Activated T-helper 1 cell treated with Interleukin-2 at 50 U/mL for 16 hours (primary cell): ENCODE results near the gene TBC1D7.
A peak's percentile ranks its signal among the peaks of the same experiment; 100 is the strongest.

Source experiments
- DNase-seq: peaks from one replicate; pipeline ENCODE4 v3.0.0-alpha.2; 2020; ENCODE audit warnings: low read depth

Gene TBC1D7

DNA sequence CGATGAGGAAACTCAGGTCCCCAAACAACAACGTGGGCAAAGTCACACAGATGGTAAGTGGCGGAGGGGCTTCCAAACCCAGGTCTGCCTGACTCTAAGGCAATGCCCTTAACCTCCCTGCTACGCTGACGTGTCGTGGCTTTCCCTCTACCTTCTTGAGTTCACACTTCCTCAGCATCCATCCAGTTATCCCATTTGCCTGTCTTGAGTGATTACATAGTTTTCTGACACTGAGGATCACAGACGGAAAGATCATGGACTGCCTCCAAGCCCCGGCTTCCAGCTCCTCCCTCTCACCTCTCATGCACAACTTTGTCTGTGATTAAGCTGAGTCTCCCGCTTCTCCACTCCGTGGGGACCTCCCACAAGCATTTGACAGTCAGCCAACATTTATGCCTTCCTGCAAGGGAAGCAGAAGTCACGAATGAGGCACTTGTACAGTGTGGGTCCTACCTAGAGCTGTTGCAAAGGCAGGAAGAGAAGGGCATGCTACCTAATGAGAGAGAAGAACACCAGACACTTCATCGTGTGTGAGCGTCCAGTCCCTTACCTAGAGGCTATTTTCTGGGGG lies 33.8 kb downstream of the TBC1D7 start:
- DNase-seq: no peak

DNA sequence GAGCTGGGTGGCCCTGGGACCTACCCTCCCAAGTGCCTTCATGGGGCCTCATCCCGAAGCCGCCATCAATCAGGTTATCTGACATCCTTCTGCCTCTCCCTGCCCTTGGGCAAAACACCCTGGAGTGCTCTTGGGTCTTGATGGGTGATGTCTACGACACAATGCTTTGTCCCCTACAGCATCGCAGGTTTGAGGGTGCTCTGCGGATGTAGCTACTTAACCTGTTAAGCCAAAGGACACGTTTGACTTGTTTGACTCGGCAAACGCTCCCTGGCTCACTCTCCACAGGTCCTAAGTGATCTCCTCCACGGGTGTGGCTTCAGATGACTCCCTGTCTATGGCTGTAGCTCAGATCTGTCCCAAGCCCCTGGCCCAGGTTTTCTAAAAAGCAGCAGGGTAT lies 35.6 kb downstream of the TBC1D7 start:
- DNase-seq: no peak

DNA sequence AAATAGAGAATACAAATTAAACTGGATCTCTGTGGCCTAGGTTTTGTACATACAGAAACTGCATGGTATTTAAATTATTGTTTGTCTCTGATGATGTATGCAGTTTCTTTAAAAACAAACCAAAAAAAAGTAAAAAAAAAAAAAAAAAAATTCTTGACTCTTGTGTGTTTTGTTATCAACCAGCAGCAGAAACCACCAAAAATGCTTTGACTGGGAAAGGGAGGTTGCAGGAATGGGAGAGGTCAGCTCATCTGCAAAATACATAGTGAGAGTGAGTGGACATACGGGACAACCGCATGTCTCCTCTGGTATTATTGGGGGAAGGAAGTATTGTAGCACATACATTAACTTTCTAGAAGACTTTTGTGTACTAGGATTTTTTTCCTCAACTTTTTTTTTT lies 38.0 kb downstream of the TBC1D7 start:
- DNase-seq: no peak

DNA sequence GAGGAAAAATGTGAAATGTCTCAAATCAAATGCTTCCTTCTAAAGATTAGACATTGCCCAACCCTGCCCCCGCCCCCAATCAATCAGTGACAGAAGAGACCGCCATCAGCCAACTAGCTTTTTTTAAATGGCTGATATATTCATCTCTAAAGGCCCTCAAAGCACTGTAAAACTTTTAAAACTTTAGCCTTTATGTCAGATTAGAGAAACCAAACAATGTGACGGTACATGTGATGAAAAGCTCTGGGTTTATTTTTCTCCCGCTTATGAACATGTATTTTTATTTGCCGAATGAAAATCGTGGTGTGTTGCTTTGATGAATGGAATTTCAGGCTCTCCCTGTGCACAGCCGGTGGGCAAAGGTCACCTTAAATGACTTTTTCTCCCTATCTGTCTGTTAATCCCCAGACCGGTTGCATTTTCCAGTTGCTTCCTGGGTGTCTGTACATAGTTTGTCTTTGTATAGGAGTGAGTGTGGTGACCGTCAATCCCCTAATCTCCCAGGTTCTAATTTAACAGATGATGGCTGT lies 38.5 kb downstream of the TBC1D7 start:
- no peak for DNase-seq

DNA sequence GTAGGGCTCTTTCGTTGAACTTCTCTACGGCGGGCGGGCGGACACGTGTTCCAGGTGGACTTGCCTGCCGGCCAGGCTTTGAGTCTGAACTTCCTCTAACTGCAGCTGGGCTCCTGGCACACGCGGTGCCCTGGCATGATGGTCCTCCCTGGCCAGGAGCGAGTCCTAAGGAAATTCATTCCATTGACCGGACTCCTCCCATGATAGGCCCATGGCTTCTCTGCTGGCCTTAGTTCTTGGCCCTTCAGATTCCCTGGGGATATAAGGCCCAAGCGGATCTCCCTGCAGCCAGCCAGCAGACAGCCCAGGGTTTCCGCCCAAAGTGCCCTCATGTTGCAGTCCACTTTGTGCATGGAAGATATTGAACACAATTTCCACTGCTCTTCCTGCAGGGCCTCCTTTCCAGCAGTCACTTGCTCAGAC lies 39.4 kb downstream of the TBC1D7 start:
- DNase-seq: no peak

DNA sequence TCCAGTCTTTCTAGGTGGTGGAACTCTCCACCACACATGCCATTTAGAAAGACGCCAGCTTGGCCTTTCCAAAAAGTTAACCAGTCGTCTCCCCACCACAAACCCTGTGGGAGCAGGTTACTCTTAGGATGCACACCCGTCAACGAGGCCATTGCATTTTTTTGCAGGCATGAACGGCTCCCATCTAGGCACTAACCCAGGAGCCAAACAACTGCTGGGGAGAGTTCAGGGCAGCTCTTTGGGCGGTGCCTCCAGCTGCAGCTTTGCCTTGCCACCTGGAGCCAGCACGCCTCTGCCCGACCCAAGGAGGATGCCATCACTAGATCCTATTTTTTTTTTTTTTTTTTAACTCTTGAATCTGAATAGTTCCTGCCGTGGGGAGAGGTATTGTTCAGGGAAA lies 39.9 kb downstream of the TBC1D7 start:
- no peak for DNase-seq

DNA sequence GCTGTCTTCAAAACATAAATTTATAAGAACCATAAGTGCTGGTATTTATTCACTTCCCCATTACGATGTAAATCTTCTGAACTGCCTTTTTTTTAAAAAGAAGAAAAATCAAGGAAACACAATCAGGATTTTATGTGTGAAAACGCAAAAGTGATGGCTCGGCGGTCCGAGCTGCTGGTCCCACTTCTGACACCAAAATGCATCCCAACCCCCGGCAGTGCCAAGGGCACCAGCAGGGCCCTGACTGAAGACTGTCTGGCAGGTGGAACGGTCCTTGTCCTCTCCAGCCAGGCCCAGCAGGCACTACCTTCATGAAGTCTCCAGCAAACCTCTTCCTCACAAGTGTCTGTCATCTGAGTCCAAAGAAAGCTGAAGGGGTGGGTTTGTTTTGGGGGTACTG lies 41.2 kb downstream of the TBC1D7 start:
- DNase-seq: no peak

DNA sequence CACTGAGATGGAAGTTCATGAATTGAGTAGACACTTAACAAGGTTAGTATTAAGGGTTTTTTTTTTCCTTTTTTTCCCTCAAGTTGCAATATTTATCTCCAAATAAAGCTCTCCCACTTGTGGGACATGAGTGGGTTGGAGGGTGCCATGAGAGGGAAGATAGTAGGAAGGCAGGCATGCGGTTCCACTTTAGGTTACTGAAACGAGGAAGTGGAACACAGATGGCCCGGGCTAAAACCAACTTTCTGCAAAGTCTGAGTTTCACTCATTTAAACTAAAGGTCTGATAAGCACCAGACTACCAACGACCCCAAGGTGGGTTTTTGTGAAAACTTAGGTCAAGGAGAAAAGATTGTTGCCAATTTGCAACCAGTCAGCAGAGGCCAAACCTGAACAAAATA lies 42.2 kb downstream of the TBC1D7 start:
- DNase-seq: no peak

DNA sequence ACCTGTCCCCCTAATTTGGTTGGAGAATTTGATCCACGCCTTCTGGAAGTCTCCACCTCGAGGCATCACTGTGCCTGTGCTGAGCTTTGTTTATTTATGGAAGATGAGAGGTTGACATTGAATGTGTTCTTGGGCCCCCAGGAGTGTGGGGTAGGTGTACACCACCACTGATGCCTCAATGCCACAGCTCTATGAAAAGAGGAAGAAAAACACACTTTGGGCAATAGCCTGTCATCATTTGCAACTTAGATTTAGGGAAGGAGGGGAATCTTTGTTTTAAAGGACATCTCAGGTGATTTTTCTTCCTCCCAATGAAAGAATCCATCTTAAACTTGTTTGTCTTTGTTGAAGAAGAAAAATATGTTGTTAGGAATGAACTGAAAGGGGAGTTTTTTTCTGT lies 42.6 kb downstream of the TBC1D7 start:
- no peak for DNase-seq

DNA sequence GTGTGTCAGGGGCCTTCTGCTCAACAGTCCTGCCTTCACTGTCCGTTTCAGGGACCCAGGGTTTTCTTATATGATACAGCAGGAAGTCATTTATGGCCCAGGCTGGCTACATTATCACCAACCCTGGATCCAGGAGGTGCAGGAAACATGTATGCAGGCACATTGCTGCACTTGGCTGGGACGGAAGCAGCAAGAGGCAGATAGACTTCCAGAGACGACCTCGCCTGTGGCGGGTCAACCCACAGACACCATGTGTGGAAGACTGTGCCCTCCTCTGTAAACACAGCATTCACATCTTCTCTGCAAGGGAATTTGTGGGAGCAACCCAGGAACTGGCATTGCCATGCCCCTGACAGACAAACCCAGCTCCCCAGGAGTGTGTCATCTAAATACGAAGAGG lies 43.7 kb downstream of the TBC1D7 start:
- DNase-seq: no peak

DNA sequence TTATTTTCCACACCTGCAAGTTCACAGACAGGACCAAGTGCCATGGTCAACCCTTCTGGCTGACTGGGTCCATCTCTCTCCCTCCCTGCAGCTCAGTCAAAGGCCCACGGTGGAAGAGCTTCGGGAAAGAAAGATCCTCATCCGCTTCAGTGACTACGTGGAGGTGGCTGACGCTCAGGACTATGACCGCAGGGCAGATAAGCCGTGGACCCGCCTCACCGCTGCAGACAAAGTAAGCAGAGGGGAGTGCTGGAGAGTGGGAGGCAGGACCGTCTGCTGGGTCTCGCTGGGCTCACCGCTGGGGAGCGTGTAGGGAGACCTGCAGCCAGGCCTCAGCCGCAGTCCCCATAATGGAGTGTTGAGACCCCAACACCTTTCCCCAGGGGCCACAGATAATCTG lies 45.0 kb downstream of the TBC1D7 start:
- DNase-seq: no peak

DNA sequence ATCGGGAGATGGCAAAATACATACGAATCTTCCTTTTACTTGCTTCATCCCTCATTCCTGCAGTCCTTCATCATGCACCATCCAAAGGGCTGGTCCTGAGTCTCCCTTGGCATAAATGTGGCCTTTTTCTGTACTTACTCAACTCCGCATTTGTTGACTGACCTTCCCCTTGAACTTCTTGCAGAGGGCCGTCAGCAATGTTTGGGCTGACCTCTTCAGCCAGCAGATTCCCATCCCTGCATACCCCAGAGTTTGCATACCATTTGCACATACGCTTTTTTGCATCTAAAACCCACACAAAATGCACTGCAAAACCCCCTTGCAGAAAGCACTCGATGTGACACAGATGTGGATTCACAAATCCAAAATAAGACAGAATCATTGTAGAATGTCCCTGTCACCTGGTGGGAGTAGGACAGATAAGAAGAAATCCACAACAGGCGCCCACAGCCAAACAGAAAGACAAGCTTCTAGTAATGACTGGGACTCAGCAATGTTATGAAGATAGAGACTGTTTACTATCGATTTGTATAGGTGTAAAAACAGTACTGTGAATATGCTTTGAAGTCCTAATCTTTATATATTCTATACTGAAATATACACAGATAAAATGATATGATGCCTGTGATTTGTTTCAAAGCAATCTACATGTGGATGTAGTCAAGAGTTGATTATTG lies 45.8 kb downstream of the TBC1D7 start:
- DNase-seq: no peak

DNA sequence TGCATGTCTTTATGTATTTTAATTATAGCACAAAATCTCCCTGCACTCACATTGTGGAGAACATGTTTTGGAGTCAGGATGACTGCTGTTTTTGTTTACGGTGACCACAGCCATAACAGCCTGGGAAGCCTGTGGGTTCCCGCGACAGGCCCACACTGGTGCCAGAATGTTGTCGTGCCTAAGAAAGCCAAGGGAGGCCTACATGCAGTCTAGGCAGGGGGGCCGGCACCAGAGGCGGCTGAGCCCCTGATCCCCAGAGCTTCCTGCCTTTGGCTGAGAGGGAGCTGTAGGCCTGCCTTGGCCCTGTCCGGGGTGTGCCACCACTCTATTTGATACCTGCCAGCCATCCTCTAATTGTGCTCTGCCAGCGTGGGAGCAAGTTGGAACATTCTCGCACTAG lies 46.7 kb downstream of the TBC1D7 start:
- DNase-seq: no peak

DNA sequence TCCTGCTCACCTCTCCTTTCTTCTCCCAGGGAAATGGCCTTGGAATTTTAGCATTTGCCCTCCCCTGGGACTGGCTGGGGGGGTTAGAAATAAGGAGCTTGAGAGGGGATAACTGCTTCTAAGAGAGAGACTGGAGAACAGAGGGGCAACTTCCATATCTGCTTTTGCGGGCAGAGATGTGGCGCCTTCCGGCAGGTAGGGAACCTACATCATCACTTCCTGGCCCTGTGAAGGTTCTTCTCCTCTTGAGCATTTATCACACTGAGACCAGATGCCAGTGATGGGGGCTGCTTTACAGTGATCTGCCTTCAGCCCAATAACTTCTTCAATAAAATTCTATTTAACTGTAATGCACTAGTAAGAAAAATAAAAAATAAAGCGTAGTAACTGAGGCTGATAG lies 48.1 kb downstream of the TBC1D7 start:
- DNase-seq: no peak

DNA sequence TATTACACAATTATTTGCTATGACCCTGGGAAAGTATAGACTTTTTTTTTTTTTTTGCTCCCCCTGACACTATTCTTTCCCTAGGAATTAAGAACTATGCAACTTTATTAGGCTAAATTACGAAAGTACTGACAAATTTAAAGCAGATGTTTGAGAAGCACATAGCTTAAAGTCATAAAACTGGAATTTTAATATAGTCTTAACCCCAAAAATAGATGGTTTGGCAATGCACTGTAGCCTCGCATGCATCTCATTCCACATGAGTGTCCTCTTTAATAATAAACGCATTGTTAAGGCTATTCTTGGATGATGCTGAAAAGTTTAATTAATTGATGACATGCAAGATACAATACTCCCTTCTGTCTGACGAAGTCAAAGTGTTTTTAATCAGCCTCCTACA lies 49.3 kb downstream of the TBC1D7 start:
- DNase-seq: no peak

DNA sequence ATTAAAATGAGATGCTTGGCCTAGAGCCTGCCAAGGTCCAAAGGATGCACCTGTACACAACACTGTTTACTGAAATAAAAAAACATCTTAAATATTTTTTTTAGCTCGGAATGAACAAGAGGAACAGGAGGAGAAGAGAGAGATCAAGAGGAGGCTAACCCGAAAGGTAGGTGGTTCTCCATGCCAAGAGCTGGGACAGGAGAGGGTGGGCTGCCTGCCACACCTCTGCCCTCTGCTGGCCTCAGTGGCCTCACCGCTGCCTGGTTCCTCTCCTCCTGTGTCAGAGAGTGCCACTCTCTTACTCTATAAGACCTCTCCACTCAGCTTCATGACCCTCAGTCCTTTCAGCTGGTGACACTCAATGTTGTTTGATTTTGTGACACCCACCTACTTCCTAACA lies 50.2 kb downstream of the TBC1D7 start:
- DNase-seq: no peak

DNA sequence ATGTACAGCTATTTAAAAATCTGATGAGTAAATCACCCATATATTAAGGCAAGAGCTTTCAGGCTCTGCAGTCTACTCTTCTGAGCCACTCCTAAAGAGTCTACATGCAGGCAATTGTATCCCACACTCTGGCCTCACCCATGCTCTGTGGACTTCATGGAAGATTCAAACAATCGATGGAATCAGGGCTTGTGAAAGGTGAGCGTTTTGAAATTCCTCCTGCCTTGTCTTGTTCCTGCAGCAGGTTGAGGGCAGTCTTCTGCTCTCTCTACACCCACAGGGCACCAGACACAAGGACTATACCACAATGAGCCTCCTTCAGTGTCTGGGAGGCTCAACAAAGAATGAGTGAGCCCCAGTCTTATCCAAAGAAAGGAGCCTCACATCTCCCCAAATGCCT lies 51.1 kb downstream of the TBC1D7 start:
- DNase-seq: no peak

DNA sequence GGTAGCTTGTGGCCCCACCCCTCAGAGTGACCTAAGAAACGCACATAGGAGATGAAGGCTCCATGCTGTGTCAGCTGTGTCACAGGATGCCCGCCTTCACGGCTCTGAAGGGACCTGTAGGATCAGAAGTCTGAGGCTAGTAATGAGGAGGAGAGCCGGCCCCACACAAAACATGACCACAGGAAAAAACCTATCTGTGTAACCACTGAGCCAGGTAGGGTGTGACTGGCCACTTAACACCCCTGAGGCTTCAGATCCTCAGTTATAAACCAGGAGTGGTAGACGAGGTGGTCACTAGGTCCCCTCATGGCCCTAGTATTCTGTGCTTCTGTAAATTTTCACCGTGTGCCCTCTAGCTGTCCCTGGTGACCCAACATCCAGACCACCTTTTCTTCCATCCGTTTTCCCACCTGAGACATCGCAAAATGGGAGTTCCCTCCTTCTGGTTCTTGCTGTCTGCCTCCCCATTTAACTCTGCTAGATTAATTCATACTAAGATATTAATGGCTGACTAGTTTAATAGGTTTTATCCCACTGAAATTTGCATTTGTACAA lies 52.8 kb downstream of the TBC1D7 start:
- no peak for DNase-seq

DNA sequence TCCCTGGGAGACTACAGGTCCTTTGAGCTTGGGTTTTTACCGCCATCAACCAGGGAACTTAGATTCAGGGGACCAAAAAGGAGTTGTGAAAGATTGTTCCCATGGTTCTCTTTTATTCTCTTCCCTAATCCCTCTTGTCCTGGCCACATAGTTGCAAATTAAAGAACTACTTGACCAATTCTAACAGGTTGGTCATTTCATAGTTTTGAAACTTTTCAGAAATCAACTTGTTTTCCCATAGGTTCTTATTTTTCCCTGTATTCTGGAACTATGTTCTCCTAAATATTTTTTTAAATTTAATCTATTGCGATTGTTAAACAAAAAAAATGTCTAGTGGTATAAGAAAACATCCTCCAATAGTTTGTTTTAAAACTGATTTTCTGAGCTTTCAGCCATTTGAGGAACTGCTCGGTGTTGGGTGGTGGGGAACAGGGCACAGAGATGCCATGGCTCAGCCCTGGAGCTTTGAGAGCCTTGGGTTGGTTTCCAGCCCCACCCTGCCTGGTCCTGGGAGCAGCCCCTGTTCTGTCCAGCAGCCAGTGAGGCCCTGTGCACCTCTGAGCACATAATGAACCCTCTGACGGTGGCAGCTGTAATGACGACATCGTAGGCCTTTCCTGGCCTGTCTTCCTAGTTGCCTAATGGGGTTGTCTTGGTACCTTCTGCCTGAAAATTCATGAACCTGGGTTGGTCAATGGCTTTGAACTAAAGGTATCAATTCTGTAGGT lies 53.5 kb downstream of the TBC1D7 start:
- DNase-seq: no peak

DNA sequence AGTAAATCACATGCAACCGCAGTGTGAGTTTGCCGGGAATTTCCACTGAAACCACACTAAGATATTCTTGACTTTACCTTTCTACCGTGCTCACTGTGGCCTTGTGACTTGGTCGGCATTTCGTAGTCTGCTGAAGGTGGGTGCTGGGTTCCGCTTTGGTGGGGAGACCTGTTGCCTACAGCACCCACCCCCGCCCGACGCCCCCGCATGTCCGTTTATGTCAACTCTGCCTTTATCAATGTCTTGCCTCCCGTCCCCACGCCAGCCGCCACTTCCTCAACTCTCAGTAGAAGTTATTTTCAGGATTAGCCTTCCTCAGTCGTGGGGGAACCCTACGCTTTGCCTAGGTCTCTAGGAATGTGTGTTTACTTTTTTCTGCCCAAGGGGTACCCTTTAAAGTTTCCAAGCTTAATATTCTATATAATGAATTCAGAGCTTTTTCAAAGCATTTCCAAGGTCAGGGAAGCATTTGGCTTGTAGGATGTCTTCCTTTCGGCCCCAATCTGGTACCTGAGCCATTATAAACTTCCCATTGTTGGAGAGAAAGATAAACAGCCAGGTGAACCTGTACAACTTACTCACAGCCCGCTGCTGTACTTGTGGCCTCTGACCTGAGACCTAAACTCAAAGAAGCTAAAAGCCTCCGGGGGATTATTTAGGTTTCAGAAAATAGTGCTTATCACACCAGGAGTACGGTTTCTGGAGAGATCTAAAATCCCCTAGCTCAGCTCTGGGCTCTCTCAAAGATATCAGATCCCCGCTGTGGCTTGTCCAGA lies 54.2 kb downstream of the TBC1D7 start:
- DNase-seq: peak; percentile 4

DNA sequence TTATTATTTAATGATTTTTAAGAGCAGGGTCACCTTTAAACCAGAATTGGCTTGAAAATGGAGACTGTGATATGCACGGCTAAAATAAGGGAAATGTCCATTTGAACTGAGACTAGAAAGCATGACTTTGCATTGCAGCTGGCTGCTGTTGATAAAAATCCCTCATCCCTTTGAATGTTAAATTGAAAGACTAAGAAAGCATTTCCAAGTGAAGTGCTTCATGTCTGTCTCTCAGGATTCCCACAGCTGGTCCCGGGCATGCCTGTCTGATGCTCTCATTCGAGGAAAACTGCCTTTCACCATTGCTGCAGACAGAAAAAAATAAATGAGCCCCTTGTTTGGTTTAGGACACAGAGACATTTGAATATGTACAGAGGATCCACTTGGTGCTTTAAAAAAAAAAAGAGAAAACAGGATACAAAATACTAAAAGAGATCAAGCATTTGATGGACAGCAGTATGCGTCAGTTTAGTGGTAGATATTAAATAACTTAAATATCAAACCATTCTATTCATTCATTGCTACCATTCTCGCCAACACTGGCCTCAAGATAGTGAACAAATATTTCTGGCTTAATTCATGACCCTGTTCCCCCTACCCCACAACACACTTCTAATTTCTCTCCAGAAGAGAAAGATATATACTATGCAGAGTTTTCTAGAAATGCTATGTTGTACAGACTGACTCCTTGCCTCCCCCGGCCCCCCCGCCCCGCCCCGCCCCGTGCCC lies 55.0 kb downstream of the TBC1D7 start:
- DNase-seq: no peak
